HCT116 (cell line): ENCODE measurements around the gene MICAL3. TPM values are rescaled to one million over a fixed set of nuclear protein-coding genes. Genes with fewer than 3 reads are reported as not detected.

Source experiments
- ATAC-seq: fragments of 200-7000 bp; cut with Tn5 transposase; 2 replicates; pipeline ENCODE4 v1.9.1; 2020; ENCODE audit warnings: mild to moderate bottlenecking, moderate library complexity
- BruUV-seq: library from RNA; stranded (reverse); fragments of 400-500 nt; replicated peaks from 2 replicates; lab custom pipeline; 2021; lab: Mats Ljungman, UMichigan
- CTCF ChIA-PET: fragments of 300-600 bp; sonication (Branson Sonifier 250); formaldehyde crosslinking; loops from one replicate; lab custom pipeline; 2021; ENCODE audit warnings: antibody characterized with exemption; lab: Charles Lee
- POLR2A ChIA-PET: fragments of 300-600, 350-600 bp; sonication (Branson Sonifier 250); formaldehyde crosslinking; loops from one replicate; lab custom pipeline; 2021; ENCODE audit warnings: antibody characterized with exemption; lab: Charles Lee
- RAD21 ChIA-PET, 2 experiments: fragments of 300-600 bp; sonication (Branson Sonifier 250); formaldehyde crosslinking; loops; one replicate each; lab custom pipeline; 2023; ENCODE audit warnings: low total read pairs in 2 of 2; ENCODE audit not compliant: uncharacterized antibody in 2 of 2, unreplicated experiment in 2 of 2, low non-redundant PET in 1 of 2; lab: Charles Lee
- DNase-seq: peaks from one replicate; pipeline ENCODE4 v3.0.0-alpha.2; 2010; ENCODE audit warnings: low read depth, low spot score
- H2AFZ ChIP-seq: fragments of 200-600 bp; shearing (Covaris generic), sonication (generic); 2 replicates; pipeline ENCODE4 v1.6.1; 2017; ENCODE audit warnings: low read depth, mixed run types, mixed read lengths, antibody characterized with exemption, low read length; ENCODE audit not compliant: poor library complexity, severe bottlenecking
- H3K27ac ChIP-seq: 2 replicates; pipeline ENCODE4 v1.5.1; 2012; ENCODE audit warnings: low read depth, low read length
- H3K27me3 ChIP-seq: fragments of 200-600 bp; sonication (generic); 2 replicates; pipeline ENCODE4 v1.6.1; 2016; ENCODE audit warnings: mixed run types, low read length, mixed read lengths; ENCODE audit not compliant: insufficient read depth
- H3K36me3 ChIP-seq, 2 experiments: fragments of 200-500 bp in 1 of 2; fragments of 200-600 bp in 1 of 2; sonication (Bioruptor generic) in 1 of 2; sonication (generic) in 1 of 2; 2 replicates each; pipeline versions ENCODE4 v1.5.1 to v1.6.1; 2014 to 2016; ENCODE audit warnings: low read length in 2 of 2, inconsistent platforms in 1 of 2, mixed read lengths in 1 of 2, mixed run types in 1 of 2; ENCODE audit not compliant: insufficient read depth in 2 of 2, control insufficient read depth in 1 of 2
- H3K4me1 ChIP-seq, 2 experiments: fragments of 200-600 bp in 1 of 2; sonication (generic) in 1 of 2; 2 replicates each; pipeline versions ENCODE4 v1.5.1 to v1.6.1; 2012 to 2017; ENCODE audit warnings: low read length in 2 of 2, inconsistent platforms in 1 of 2, mild to moderate bottlenecking in 1 of 2, mixed read lengths in 1 of 2, mixed run types in 1 of 2, moderate library complexity in 1 of 2; ENCODE audit not compliant: insufficient read depth in 2 of 2, control insufficient read depth in 1 of 2
- H3K4me2 ChIP-seq: fragments of 200-600 bp; sonication (generic); 2 replicates; pipeline ENCODE4 v1.6.1; 2017; ENCODE audit warnings: mixed run types, low read length, mixed read lengths
- H3K4me3 ChIP-seq, 2 experiments: fragments of 200-600 bp in 1 of 2; sonication (generic) in 1 of 2; replicated peaks in 1 of 2; 2 replicates each; pipeline ENCODE4 v1.5.1; 2011 to 2016; ENCODE audit warnings: low read length in 2 of 2, control low read depth in 1 of 2, low read depth in 1 of 2, mild to moderate bottlenecking in 1 of 2, mixed read lengths in 1 of 2, mixed run types in 1 of 2
- H3K79me2 ChIP-seq: fragments of 200-600 bp; sonication (generic); 2 replicates; pipeline ENCODE4 v1.6.1; 2017; ENCODE audit warnings: mild to moderate bottlenecking, mixed run types, low read length, moderate library complexity, mixed read lengths; ENCODE audit not compliant: insufficient read depth
- H3K9ac ChIP-seq: fragments of 200-600 bp; sonication (generic); 2 replicates; pipeline ENCODE4 v1.6.1; 2016; ENCODE audit warnings: low read length, mixed read lengths
- H3K9me2 ChIP-seq: fragments of 200-600 bp; sonication (generic), shearing (Covaris generic); 2 replicates; pipeline ENCODE4 v1.6.1; 2017; ENCODE audit warnings: mixed run types, mild to moderate bottlenecking, moderate library complexity; ENCODE audit not compliant: insufficient read depth
- H3K9me3 ChIP-seq, 2 experiments: fragments of 200-500 bp in 1 of 2; fragments of 200-600 bp in 1 of 2; sonication (Bioruptor generic) in 1 of 2; sonication (generic) in 1 of 2; 2 replicates each; pipeline ENCODE4 v1.6.1; 2014 to 2017; ENCODE audit warnings: low read length in 2 of 2, mixed read lengths in 2 of 2, inconsistent platforms in 1 of 2, low read depth in 1 of 2, mild to moderate bottlenecking in 1 of 2, mixed run types in 1 of 2, moderate library complexity in 1 of 2; ENCODE audit not compliant: control insufficient read depth in 1 of 2, insufficient read depth in 1 of 2
- H4K20me1 ChIP-seq: fragments of 200-600 bp; sonication (generic), shearing (Covaris generic); 2 replicates; pipeline ENCODE4 v1.6.1; 2017; ENCODE audit warnings: mixed run types, mild to moderate bottlenecking, moderate library complexity; ENCODE audit not compliant: insufficient read depth
- EZH2phosphoT487 ChIP-seq: fragments of 200-600 bp; IDR thresholded peaks from 2 replicates; pipeline ENCODE4 v1.6.1; 2018; ENCODE audit warnings: antibody characterized with exemption, borderline replicate concordance
- YY1 ChIP-seq: IDR thresholded peaks from 2 replicates; pipeline ENCODE4 v1.6.1; 2011; ENCODE audit warnings: low read length, low read depth, moderate library complexity, mild to moderate bottlenecking; ENCODE audit not compliant: insufficient replicate concordance; ENCODE audit errors: extremely low read depth
- ZFX ChIP-seq: fragments of 450-650 bp; IDR thresholded peaks from 2 replicates; pipeline ENCODE4 v1.6.1; 2017
- intact Hi-C: fragments of 100-400 bp; cut with micrococcal nuclease; formaldehyde crosslinking; loops from 2 replicates; pipeline ENCODE4 v1.10.0; 2022
- total RNA-seq: library from RNA; stranded (reverse); gene quantifications from one replicate; pipeline ENCODE4 v1.2.1, GENCODE V29; 2021; ENCODE audit not compliant: unreplicated experiment
- TF ChIP-seq, protein P1 (sequence below): IDR thresholded peaks from 2 replicates; pipeline ENCODE4 v1.6.1; 2012
- TF ChIP-seq, protein P2 (sequence below): IDR thresholded peaks from 2 replicates; pipeline ENCODE4 v1.6.1; 2012; ENCODE audit warnings: low read depth
- TF ChIP-seq, protein P3 (sequence below): IDR thresholded peaks from 2 replicates; pipeline ENCODE4 v1.6.1; 2012

The MICAL3 gene
- total RNA-seq, 1 experiment from 2014 or later = 30.8 TPM

- intact Hi-C loops = no loop called here
- no peak for DNase-seq
- ChIA-PET RAD21 (no interaction called here), CTCF (no interaction called here), POLR2A (no interaction called here)
- H4K20me1 ChIP-seq = no peaks in the 10 kb centered on the region
- no peak overlapping the region for H2AFZ ChIP-seq
- no peak overlapping the region for H3K9ac ChIP-seq
- H3K4me3 ChIP-seq = no peak overlapping the region
- H3K36me3 ChIP-seq = no peaks in the 10 kb centered on the region
- H3K4me2 ChIP-seq = no peak overlapping the region
- no peak overlapping the region for H3K27ac ChIP-seq
- no TSS peak for BruUV-seq
- no peaks in the 10 kb centered on the region for H3K9me2 ChIP-seq
- H3K79me2 ChIP-seq = no peaks in the 10 kb centered on the region
- H3K9me3 ChIP-seq = no peaks in the 10 kb centered on the region
- TF ChIP-seq ZFX (no peak), YY1 (no peak), EZH2phosphoT487 (no peak)
- TF ChIP-seq, protein P1, sequence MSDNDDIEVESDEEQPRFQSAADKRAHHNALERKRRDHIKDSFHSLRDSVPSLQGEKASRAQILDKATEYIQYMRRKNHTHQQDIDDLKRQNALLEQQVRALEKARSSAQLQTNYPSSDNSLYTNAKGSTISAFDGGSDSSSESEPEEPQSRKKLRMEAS = no peak
- TF ChIP-seq, protein P2, sequence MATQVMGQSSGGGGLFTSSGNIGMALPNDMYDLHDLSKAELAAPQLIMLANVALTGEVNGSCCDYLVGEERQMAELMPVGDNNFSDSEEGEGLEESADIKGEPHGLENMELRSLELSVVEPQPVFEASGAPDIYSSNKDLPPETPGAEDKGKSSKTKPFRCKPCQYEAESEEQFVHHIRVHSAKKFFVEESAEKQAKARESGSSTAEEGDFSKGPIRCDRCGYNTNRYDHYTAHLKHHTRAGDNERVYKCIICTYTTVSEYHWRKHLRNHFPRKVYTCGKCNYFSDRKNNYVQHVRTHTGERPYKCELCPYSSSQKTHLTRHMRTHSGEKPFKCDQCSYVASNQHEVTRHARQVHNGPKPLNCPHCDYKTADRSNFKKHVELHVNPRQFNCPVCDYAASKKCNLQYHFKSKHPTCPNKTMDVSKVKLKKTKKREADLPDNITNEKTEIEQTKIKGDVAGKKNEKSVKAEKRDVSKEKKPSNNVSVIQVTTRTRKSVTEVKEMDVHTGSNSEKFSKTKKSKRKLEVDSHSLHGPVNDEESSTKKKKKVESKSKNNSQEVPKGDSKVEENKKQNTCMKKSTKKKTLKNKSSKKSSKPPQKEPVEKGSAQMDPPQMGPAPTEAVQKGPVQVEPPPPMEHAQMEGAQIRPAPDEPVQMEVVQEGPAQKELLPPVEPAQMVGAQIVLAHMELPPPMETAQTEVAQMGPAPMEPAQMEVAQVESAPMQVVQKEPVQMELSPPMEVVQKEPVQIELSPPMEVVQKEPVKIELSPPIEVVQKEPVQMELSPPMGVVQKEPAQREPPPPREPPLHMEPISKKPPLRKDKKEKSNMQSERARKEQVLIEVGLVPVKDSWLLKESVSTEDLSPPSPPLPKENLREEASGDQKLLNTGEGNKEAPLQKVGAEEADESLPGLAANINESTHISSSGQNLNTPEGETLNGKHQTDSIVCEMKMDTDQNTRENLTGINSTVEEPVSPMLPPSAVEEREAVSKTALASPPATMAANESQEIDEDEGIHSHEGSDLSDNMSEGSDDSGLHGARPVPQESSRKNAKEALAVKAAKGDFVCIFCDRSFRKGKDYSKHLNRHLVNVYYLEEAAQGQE = no peak
- TF ChIP-seq, protein P3, sequence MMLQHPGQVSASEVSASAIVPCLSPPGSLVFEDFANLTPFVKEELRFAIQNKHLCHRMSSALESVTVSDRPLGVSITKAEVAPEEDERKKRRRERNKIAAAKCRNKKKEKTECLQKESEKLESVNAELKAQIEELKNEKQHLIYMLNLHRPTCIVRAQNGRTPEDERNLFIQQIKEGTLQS = no peak
- TF ChIP-seq, all 23 proteins: peak for 0
- peaks cover 29 to 40% of the 10 kb centered on the region in 2 experiments for H3K4me1 ChIP-seq
- no peak for ATAC-seq
- H3K27me3 ChIP-seq = no peaks in the 10 kb centered on the region
These were observed 5.4 kb upstream of the MICAL3 start for GRCh38 chr22:18029686-18030267.
